Dedifferentiated amniotic fluid mesenchymal stem cell (primary cell): Measurements from ENCODE around the gene PGGT1B.

ENCODE experiments used
- DNase-seq: peaks from one replicate; pipeline ENCODE4 v3.0.0-alpha.2; 2016; ENCODE audit errors: extremely low spot score

The PGGT1B gene

GRCh38 chr5:115262321-115263077 is at the start of gene PGGT1B:
Gene PGGT1B, minus strand, starts transcription at chr5:115262877. Its CDS starts 26 bp downstream, at chr5:115262851.
- DNase-seq, result peak; percentile 31

GRCh38 chr5:115309751-115310370 is 47.2 kb upstream of the PGGT1B start:
- DNase-seq, result peak; percentile 62

- DNase-seq, result no peak
Observed at GRCh38 chr5:115308815-115309214, 46.1 kb upstream of the PGGT1B start.

DNA sequence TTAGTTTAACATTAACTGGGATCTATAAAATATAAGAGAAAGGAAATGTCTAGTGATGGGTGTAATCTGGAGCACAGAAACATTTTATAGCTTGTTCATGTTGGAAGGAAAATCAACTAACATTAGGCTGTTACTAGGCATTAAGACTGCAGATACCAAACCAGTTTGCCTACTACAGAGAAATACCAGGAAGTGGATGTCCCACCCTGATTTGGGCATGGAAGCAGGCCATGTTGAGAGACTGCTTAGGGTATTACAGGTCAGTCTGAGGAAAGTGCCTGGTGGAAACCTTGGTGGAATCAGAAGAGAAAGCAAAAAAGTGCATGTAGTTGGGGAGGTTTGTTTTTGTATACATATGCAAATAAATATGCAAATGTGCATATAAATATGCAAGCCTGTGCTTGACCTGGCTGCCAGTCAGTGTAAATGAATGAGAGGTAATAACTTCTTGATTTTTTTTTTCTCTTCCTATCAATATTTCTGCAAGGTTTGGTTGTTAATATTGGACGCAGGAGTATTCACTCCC is 43.4 kb upstream of the PGGT1B start:
- DNase-seq, result no peak

GRCh38 chr5:115304496-115304895 is 41.8 kb upstream of the PGGT1B start:
- no peak for DNase-seq

- DNase-seq, result no peak
Observed at GRCh38 chr5:115298811-115299210, 36.1 kb upstream of the PGGT1B start.

GRCh38 chr5:115297031-115297430 is 34.4 kb upstream of the PGGT1B start:
- no peak for DNase-seq

GRCh38 chr5:115296124-115297022 is 33.7 kb upstream of the PGGT1B start, which contains the start of gene CCDC112:
Gene CCDC112, minus strand, starts transcription at chr5:115296654. Its CDS starts 111 bp downstream, at chr5:115296543.
- peak; percentile 29 for DNase-seq

- no peak for DNase-seq
Observed at GRCh38 chr5:115295777-115296123, 33.1 kb upstream of the PGGT1B start.

GRCh38 chr5:115291397-115291796 is 28.7 kb upstream of the PGGT1B start:
- no peak for DNase-seq

DNA sequence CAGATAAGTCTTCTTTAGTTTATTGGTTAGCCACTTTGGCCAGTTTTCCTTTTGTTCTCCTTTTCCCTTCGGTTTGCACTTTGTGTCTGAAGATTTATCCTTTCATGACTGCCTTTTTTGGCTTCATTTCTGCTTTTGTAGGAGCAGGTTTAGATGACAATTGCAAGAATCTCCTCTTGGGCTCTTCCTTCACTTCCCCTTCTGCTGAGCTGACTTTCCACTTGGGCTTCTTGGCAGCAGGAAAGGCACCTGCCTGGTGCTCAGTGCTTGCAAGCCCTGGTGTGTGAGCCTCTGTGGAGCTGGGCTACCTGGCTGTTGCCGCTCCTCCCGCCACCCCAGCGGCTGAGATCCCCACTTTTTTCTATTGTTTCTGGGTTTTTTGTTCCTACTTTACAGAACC is 26.4 kb upstream of the PGGT1B start:
- no peak for DNase-seq

- no peak for DNase-seq
Observed at GRCh38 chr5:115284021-115284420, 21.3 kb upstream of the PGGT1B start.

DNA sequence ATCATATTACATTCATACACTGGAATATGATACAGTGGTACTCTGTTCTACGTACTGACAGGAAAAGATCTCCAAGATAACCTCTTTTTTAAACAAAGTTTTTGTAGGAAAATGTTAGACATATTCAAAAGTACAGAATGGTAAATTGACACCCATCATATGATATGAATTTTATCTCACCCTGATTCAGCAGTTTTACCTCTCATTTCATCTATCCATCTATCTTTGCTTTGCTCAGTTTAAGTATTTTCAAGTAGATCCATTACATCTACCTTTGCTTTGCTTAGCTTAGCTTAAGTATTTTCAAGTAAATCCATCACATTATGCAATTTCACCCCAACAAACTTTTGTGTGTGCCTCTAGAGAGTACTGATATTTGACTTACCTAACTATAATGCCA is 19.5 kb upstream of the PGGT1B start:
- DNase-seq, result no peak

GRCh38 chr5:115274584-115274983 is 11.9 kb upstream of the PGGT1B start:
- DNase-seq, result no peak

DNA sequence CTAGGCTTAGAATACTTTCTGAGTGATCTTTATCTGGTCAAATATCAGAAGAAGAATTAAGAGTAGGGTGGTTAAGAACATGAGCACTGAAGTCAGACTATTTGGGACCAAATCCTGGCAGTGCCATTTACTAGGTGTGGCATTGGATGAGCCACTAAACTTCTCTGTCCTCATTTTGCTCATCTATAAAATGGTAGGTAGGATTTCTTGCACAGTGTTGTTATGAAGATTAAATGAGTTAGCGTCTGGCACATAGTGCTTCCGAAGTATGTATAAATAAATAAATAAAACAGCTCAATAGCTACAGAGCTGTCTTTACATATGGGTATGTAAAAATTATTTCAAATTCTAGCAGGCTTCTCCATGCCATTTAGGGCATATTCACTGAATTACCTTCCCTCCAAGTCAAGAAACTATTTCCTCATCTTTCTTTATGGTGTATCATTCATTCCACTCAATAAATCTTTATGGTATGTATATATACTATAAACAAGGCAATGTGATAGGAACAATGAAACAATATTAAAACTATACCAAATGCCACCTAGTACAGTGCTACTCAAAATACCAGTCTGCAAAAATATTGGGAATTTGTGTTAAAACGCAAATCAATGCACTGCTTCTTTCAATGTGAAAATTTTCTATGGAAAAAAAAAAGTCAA is 9.8 kb upstream of the PGGT1B start:
- DNase-seq, result no peak

DNA sequence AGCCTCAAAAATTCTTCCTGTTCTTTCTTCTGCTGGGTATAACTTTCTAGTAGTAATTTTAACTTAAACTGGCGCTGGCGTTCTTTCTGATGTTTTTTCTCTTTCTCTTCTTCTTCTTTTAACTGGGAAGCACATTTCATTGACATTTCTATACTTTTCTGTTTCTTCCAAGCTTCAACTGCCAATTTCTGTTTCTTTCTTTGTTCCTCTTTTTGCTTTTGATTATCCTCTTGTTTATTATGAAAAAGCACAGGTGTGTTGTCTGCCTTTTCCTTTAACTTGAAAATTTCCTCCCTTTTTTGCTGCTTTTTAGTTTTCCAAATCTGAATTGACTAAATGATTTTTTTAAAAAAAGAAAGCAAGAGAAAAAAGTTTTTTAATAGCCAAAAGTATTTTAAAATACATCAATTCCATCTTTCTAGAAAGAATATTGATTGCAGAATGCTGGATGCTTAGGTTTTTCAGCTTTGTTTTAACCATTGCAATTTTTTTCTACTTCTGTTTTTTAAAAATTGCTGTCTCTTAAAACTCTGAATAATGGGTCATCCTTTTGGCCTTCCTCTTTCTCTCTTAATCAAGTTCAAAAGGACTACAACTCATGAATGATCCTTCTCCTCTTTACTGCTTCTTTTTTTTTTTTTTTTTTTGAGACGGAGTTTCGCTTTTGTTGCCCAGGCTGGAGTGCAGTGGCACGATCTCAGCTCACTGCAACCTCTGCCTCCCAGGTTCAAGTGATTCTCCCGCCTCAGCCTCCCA is 8.8 kb upstream of the PGGT1B start:
- no peak for DNase-seq

DNA sequence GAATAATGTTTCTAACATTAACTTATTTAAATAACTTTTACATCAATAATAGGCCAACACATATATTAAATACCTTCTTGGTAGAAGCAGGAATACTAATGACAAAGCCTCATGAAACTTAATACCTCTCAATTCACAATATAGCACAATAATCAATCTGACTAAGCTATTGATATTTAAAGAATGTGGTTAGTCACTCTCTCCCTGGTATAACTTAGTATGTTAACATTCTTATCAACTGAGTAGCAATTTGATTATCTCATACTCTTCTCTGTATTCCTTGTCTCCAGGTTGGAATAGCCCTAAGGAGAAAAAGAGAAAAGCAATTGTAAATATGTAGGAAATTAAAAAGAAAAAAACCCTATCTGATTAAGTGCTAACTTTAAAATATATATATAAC is 4.9 kb upstream of the PGGT1B start:
- no peak for DNase-seq

GRCh38 chr5:115265220-115265619 is 2.5 kb upstream of the PGGT1B start:
- no peak for DNase-seq

DNA sequence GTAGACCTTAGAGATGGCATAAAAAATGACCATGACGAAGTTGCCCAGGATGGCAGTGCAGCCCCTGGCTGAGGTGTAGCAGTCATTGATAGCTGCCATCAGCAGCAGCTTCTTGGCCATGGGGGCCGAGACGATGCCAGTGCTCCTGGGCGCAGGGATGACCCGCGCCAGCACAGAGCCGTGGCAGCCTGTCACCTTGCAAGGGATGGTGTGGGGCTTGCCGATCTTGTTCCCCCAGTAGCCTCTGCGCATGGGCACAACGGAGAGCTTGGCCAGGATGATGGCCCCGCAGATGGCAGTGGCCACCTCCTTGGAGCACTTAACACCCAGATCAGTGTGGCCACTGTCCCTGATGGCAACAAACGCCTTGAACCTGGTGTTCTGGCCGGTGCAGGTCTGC is 2.1 kb upstream of the PGGT1B start:
- no peak for DNase-seq

DNA sequence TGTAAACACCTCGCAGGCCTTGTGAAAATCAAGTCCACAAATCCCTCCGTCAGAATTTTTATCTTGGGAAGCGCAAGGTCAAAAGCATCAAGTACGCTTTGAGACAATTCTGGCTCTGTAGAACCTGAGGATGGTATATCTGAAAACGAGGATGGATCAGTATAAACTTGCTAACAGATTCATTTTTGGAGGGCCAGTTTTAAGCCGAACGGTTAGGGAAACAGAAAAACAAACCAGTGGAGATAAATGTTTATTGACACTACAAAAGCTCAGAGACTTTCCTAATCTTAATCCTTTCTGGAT is 352 bp upstream of the PGGT1B start:
- DNase-seq, result no peak

GRCh38 chr5:115262011-115262320 is 711 bp downstream of the PGGT1B start:
- no peak for DNase-seq
